Epithelial cell of proximal tubule (primary cell): ENCODE measurements around the gene FTH1. TPM values are rescaled to one million over a fixed set of nuclear protein-coding genes. Genes with fewer than 3 reads are reported as not detected.

ENCODE experiments used
- DNase-seq: peaks from one replicate; pipeline ENCODE4 v3.0.0-alpha.2; 2011; ENCODE audit warnings: low read depth
- H3K4me3 ChIP-seq: 2 replicates; pipeline ENCODE4 v1.5.1; 2011; ENCODE audit warnings: low read depth, mild to moderate bottlenecking, low read length
- total RNA-seq: library from RNA; depleted of rRNA; stranded (reverse); fragments of >200 nt; gene quantifications from 2 replicates; pipeline ENCODE4 v1.2.3, GENCODE V29; 2015
- TF ChIP-seq, protein P1 (sequence below): conservative IDR thresholded peaks from 2 replicates; pipeline ENCODE4 v1.5.1; 2012; ENCODE audit warnings: low read depth, mild to moderate bottlenecking, low read length

Gene FTH1
- total RNA-seq, 1 donor from 2014 or later, result 789 TPM

DNA sequence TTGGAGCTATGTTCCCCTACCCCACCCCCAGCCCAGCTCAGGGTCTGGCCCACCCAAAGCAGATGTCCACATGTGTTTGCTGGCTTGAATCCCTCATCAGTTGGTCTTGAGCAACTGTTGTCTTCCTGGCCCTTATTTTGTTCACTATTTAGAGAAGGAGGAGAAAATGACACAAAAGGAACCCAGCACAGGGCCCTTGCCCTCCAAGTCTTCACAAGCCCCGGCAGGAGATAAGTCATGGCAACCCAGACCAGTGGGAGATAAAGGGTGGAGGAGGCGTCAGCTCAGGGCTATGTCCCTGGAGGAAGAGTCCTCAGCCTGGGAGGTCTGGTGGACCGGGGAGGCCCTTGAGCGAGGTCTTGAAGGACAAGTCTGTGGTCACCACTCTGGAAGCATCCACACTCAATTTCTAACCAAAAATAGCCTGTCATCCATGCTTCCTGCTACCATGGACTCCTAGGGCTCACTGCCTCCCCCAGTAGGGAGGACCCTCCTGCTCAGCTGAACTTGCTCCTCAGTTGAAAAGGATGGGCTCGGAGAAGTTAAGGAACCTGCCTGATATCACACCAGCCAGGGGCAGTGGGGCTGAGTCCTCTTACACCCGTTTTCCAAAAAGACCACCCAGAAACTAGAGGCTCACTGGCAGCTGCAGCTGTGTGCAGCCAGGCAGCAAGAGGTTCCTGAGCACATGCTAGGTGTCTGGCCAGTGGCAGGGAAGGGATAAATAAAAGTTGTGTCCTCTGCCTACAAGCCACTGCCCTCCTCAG, 48.3 kb downstream of the FTH1 start:
- TF ChIP-seq, protein P1, sequence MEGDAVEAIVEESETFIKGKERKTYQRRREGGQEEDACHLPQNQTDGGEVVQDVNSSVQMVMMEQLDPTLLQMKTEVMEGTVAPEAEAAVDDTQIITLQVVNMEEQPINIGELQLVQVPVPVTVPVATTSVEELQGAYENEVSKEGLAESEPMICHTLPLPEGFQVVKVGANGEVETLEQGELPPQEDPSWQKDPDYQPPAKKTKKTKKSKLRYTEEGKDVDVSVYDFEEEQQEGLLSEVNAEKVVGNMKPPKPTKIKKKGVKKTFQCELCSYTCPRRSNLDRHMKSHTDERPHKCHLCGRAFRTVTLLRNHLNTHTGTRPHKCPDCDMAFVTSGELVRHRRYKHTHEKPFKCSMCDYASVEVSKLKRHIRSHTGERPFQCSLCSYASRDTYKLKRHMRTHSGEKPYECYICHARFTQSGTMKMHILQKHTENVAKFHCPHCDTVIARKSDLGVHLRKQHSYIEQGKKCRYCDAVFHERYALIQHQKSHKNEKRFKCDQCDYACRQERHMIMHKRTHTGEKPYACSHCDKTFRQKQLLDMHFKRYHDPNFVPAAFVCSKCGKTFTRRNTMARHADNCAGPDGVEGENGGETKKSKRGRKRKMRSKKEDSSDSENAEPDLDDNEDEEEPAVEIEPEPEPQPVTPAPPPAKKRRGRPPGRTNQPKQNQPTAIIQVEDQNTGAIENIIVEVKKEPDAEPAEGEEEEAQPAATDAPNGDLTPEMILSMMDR, result no peak
- H3K4me3 ChIP-seq, result no peak overlapping the region
- no peak for DNase-seq

DNA sequence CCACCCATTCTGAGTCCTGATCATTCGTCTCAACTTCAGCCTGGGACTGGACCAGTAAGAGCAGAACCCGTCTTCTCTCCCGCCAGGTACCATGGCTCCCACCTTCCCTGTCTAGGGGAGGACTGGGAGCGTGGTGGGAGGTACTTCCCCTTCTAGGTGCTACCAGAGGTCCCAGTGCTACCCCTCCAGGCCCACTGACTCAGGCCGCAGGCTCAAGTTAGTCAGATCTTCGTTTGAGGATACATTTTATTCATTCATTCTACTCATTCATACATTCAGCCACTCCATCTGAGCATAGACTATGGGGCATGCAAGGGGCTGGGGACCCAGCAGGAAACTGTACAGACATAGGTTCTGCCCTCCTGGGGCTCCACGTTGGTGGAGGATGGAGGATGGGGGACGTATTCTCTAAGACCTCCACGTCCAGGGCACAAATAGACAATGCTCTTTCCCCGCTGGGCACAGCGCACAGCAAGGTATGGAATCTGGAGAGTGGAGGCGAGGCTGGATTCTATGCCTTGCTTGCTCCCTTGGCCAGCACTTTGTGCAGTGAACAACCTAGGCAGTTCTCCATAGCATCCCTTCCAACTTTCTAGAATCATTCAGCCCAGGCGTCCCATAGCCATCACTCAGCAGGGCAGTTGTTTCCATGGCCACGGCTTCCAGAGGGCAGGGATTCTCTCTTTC, 49.0 kb downstream of the FTH1 start:
- TF ChIP-seq, protein P1, result no peak
- no peak overlapping the region for H3K4me3 ChIP-seq
- no peak for DNase-seq

DNA sequence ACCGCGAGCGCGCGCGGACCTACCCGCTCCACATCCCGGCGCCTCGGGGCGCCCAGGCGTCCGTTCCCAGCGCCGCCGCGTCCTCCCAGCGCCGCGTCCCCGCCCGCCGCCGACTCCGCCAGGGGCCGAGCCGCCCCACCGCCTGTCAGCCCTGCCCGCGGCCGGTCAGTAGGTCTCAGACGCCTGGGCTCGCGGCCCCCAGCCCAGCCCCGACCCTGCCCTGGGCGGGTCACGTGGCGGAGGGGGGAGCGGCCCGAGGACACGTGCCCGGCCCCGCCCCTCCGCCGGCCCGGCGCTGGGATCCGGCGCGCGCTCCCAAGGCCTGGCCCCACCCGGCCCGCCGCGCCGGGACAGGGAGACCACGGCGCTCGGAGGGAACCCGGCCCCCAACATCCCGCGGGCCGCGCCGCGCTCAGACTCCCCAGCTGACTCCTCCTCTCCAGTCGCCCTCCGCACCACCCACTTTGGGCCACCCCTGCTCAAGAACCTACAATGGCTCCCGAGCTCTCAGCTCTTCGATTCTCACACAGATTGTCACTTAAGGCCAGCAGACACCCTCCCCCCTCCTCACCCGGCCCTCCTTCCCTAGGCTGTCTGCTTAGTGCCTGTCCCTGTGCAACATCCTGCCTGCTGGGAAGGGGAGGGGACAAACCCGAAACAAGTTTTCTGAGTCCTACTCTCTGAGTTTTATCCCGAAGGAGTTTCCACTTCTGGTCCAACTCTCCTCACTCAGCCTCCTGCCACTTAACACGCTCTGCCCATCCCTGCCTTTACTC, 49.9 kb downstream of the FTH1 start, which contains the start of gene RAB3IL1:
Gene RAB3IL1, minus strand, starts transcription at position 233 of the 776 bp plus-strand sequence. Its CDS starts 199 bp downstream, at position 34.
- TF ChIP-seq, protein P1, result no peak
- peak within 1 kb of the TSS; percentile 53 for H3K4me3 ChIP-seq
- DNase-seq, result no peak

DNA sequence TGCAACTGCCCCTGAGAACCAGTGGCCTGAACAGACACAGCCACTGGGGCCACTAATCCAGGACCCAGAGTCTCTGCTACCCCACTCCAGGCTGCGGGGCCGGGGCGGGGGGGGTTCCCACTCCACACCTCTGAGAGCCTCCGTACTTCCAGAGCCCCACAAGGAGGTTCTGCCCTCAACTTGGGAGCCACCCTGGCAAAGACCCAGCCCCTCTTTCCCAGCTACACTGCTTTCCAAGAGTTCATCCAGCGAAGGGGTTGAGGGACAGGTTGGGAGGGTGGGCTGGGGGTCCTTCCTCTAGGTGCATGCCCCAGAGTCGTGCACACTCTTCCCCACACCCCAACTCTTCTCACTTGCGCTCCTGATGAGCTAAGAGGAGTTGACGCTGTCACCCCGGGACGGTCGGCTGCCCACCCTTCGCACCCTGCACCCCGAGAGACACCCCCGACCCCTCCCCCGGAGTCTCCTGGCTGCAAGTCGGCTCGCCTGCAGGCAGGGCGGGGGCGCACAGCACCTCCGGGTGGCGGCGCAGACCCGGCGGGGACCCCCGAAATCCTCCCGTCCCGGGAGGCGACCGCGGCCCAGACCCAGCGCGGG, 50.6 kb downstream of the FTH1 start:
- no peak for DNase-seq
- TF ChIP-seq, protein P1, result no peak
- peak overlapping the region; percentile 53 for H3K4me3 ChIP-seq

DNA sequence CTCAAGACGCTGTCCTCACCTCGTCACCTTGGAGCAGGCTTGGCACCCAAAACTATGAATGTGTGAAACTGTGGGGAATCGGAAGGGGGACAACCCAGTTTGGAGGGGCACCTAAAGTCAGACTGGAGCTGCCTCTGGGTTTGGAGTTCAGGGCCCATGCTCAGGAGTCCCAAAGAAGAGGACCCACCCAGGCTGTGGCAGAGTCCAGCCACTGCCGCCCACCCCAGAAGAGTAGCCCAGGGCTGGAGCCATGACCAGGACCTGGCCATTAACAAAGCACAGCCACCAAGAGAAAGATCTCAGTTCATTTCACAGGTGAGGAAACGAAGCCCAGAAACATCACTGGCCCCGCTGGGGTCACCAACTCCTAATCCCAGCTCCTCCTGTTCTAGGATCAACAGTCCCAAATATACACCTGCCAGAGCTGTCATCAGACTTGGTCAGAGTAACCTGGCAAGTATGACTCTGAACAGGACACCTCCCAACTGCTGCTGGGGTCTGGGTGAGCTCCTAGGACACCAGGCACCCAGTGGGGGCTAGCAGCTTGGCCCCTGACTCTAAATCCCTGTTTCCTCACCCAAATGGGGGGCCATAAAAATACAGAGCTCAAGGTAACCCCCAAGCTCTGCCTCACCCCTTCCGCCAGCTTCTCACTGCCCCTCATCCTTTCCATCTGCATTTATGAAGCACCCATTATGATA, 52.8 kb downstream of the FTH1 start:
- no peak for DNase-seq
- H3K4me3 ChIP-seq, result no peak overlapping the region
- TF ChIP-seq, protein P1, result no peak

Other genes with a start within 250 kb of the FTH1 start
- 7.6 and 25.0 TPM in 2 replicates for gene MYRF, start 215.0 kb downstream of the FTH1 start, total RNA-seq
- 95.1 and 102 TPM in 2 replicates for gene TMEM258, start 175.0 kb downstream of the FTH1 start, total RNA-seq
- gene FEN1, start 174.7 kb downstream of the FTH1 start, total RNA-seq, result 70.6 and 120 TPM in 2 replicates
- 64.6 and 100 TPM in 2 replicates for gene FADS1, start 150.6 kb downstream of the FTH1 start, total RNA-seq
- gene FADS2, start 139.3 kb downstream of the FTH1 start, total RNA-seq, result 169 and 442 TPM in 2 replicates
- 40.7 and 48.0 TPM in 2 replicates for gene FADS3, start 76.1 kb downstream of the FTH1 start, total RNA-seq
- gene RAB3IL1, start 50.1 kb downstream of the FTH1 start, total RNA-seq, result 0.12 and 0.22 TPM in 2 replicates
- 0.12 TPM in 1 of 2 replicates, not detected in the other for gene BEST1, start 17.3 kb downstream of the FTH1 start, total RNA-seq
- gene INCENP, start 156.4 kb upstream of the FTH1 start, total RNA-seq, result 32.3 and 51.9 TPM in 2 replicates
- not detected in 2 replicates for gene SCGB1D1, start 222.6 kb upstream of the FTH1 start, total RNA-seq
- not detected in 2 replicates for gene SCGB2A1, start 241.0 kb upstream of the FTH1 start, total RNA-seq